HG03108 (cell line): ENCODE data around the gene RNASET2.
"Not testable (repeated sequence)": the region's sequence is repeated elsewhere in the genome, so short reads cannot be mapped to it uniquely, and the experiment has no call there.

Experiments used
- ATAC-seq: cut with Tn5 transposase; IDR thresholded peaks from one replicate; pipeline ENCODE4 v1.9.1; 2021; ENCODE audit warnings: moderate library complexity; ENCODE audit not compliant: unreplicated experiment

The RNASET2 gene

GRCh38 chr6:166905505-166906134 is 50.7 kb downstream of the RNASET2 start:
- no peak for ATAC-seq

DNA sequence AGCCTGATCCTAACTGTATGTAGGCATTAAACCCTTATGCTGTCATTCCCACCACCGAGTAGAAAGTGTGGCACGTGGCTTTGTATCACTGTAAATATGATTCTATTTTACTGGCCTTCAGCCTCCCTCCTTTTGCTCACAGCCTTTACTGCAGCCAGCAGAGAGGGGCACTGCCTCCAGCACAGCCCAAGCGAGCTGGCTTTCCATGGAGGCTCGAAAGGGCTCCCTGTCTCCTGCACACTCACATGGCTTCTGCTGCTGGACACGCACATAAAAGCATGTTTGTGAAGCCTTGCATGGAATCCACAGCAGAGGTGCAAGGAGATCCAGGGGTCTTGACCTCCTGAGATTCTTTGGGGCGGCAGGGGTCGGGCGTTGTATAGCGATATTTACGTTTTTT is 51.3 kb downstream of the RNASET2 start:
- no peak for ATAC-seq

- no peak for ATAC-seq
Observed at GRCh38 chr6:166904101-166904746, 52.1 kb downstream of the RNASET2 start.

DNA sequence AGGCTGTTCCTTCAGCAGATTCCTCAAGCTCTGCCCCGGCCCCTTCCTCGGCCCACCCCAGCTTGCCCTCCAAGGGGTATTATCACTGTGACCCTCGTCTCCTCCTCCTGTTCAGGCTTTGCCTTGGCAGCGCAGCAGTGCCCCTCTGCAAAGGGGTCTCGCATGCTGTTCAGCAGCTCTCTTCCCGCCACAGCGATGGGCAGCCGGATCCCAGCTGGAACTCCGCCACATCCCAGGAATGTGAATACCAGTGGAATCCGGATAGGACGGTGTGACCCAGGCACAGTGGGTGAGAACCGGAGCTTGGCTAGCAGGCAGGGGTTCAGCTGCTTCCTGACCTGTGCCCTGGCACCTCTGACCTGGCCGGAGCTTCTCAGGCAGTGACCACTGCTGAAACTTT is 52.9 kb downstream of the RNASET2 start:
- no peak for ATAC-seq

DNA sequence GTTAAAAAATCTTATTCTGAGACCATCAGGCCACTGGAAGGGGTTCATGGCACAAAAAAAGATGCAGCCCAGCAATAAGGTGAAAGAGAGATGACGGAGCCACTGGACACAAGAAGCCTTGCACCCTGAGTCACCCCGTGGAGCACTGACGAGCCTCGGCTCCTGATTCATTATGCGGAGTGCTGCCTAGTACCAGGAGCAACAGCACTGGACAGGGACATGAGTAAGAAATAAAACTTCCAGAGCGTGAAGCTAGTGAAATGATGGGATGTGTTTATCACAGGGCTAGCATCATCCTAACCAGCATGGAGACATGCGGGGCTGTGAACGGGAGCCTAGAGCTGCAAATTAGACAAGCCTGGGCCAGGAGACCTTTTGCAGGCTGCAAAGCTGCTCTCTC is 53.3 kb downstream of the RNASET2 start:
- no peak for ATAC-seq

GRCh38 chr6:166902211-166902755 is 54.1 kb downstream of the RNASET2 start:
- ATAC-seq: no peak

GRCh38 chr6:166901626-166902025 is 54.7 kb downstream of the RNASET2 start:
- ATAC-seq: no peak

DNA sequence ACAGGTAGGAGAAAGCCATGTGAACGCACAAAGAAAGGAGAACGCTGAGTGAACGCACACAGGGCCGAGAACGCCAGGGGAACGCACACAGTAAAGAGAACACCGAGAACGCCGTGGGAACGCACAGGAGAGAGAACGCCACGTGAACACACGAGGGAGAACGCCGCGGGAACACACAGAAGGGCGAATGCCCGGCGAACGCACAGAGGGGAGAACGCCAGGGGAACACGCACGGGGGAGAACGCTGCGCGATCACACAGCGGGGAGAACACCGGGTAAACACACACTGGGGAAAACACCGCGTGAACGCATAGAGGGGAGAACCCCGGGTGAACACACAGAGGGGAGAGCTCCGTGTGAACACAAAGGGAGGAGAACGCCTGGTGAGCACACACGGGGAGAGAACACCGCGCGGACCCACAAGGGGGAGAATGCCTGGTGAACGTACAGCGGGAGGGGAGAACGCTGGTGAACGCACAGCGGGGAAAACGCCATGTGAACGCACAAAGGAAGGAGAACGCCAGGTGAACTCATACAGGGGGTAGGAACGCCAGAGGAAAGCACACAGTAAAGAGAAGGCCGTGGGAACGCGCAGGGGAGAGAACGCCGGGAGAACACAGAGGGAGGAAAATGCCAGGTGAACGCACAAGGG is 55.3 kb downstream of the RNASET2 start:
- no peak for ATAC-seq

DNA sequence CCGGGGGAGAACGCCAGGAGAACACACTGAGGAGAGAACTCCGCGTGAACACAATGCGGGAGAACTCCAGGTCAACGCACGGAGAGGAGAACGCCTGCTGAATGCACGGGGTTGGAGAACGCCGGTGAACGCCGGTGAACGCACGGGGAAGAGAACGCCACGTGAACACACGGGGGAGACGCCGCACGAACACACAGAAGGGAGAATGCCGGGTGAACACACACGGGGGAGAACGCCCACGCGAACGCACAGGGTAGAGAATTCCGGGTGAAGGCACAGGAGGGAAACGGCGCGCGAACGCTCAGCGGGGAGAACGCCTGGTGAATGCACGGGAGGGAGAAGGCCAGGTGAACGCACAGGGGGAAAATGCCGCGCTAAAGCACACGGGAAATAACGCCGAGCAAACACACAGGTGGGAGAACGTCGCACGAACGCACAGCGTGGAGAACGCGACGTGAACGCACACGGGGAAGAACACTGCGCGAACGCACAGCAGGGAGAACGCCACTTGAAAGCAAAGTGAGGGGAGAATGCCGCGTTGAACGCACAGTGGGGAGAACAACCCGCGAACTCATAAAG is 56.1 kb downstream of the RNASET2 start:
- ATAC-seq: no peak

DNA sequence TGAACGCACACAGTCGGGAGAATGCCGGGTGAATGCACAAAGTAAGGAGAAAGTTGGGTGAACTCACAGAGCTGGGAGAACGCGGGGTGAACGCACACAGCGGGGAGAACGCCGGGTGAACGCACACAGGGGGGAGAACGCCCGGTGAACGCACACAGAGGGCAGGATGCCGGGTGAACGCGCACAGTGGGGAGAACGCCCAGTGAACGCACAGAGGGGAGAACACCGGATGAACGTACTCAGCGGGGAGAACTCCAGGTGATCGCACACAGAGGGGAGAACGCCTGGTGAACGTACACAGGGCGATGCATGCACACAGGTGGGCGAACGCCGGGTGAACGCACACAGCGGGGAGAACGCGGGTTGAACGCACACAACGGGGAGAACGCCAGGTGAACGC is 57.4 kb downstream of the RNASET2 start:
- no peak for ATAC-seq

GRCh38 chr6:166894614-166895013 is 61.7 kb downstream of the RNASET2 start:
- ATAC-seq: not testable (repeated sequence)

DNA sequence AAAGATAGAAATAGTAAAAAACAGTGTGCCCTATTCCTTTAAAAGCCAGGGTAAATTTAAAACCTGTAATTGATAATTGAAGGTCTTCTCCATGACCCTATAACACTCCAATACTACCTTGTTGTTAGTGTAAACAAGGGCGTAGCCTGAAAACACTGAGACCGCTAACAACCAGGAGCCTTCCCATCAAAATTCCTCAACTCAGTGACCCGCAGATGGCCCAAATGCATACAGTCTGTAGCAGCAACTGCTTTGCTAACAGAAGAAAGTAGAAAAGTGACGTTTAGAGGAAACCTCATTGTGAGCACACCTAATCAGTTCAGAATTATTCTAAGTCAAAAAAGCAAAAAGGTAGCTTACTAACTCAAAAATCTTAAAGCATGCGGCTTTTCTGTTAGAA is 63.9 kb downstream of the RNASET2 start:
- not testable (repeated sequence) for ATAC-seq

DNA sequence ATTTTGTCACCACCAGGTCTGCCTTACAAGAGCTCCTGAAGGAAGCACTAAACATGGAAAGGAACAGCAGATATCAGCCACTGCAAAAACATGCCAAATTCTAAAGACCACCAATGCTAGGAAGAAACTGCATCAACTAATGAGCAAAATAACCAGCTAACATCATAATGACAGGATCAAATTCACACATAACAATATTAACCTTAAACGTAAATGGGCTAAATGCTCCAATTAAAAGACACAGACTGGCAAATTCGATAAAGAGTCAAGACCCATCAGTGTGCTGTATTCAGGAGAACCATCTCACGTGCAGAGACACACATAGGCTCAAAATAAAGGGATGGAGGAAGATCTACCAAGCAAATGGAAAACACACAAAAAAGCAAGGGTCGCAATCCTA is 69.6 kb downstream of the RNASET2 start:
- not testable (repeated sequence) for ATAC-seq

DNA sequence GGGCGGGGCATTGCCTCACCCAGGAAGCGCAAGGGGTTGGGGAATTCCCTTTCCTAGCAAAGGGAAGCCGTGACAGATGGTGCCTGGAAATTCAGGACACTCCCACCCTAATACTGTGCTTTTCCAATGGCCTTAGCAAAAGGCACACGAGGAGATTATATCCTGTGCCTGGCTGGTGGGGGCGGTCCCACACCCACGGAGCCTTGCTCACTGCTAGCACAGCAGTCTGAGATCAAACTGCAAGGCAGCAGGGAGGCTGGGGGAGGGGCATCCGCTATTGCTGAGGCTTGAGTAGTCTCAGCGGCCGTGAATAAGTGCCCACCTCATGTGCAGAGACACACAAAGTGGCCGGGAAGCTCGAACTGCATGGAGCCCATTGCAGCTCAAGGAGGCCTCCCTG is 71.4 kb downstream of the RNASET2 start:
- not testable (repeated sequence) for ATAC-seq

GRCh38 chr6:166879594-166879993 is 76.8 kb downstream of the RNASET2 start:
- no peak for ATAC-seq
